COR-L47 (cell line): ENCODE measurements around the gene SLC8A1.

ENCODE experiments used
- DNase-seq: peaks from one replicate; lab custom pipeline; 2025; lab: John Stamatoyannopoulos, UW

Gene SLC8A1

DNA sequence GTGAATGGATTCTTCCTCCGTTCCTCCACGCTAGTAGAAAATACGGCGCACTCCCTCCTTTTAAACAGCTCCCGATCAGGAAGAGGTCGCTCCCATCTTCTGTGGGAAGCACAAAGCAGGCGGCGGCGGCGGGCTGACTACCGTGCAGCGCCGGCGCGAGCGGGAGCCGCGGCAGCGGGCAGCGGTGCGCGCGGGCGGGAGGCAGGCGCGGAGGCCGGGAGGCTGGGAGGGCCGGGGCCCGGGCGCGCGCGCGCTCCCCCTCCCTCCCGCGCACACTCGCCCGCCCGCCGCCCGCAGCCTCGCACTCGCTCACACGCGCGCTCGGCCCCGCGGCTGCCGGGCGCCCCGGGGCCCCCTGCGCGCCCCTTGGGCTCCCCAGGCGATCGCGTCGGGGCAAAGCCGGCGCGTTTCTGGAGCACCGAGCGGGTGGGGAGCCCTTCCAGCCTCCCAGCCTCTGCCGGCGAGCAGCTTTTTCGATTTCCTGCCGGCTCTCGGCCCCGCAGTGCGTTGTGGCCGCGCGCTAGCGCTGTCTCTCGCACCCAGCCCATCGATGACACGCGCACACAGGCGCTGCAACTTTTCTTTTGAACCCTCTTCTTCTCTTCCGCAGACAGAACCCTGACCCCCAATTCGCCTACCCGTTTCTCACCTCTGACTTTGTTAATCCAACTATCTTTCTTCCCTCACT lies at the start of gene SLC8A1:
Gene SLC8A1, minus strand, starts transcription at position 173 of the 688 bp plus-strand sequence.
- DNase-seq, result peak; percentile 67

- DNase-seq, result no peak
Observed at GRCh38 chr2:40499437-40499836, 47.5 kb upstream of the SLC8A1 start.

DNA sequence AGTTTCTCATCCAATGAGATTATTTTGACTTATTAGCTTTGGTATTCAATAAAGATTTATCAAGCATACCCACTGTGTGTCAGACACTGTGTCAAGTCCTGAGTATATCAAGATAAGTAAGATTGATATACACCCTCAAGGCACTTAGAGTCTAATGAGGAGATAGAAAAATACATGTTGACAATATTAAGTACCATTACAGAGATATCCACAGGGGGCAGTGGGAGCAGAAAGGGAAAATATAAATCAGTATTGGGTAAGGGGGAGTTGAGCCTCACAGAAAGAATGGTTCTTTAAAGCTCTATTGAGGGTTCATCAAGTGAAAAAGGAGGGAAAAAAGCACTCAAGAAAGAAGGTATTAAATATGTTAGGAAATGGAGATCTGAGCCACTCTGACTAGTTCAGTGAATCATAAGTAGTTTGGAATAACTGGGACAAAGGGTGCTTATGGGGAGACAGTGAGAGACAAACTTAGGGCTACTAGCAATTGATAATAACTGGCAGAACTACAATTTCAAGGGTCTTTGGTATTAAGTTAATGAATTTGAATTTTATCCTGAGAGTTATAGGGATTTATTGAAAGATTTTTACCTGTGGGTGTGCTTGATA lies 45.5 kb upstream of the SLC8A1 start:
- DNase-seq, result no peak

DNA sequence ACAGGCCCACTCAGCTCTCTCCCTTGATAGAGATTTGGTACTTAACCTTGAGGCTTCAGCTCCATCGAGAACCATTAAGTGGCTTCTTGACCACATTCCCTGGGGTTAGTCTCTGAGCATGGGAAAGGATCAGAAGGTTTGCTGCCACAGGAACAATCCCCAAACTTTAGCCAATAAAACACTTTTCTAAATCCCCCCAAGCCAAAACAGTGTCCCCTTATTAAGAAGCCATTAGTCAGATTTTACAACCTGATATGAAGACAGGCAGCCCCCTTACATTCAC lies 37.7 kb upstream of the SLC8A1 start:
- no peak for DNase-seq

DNA sequence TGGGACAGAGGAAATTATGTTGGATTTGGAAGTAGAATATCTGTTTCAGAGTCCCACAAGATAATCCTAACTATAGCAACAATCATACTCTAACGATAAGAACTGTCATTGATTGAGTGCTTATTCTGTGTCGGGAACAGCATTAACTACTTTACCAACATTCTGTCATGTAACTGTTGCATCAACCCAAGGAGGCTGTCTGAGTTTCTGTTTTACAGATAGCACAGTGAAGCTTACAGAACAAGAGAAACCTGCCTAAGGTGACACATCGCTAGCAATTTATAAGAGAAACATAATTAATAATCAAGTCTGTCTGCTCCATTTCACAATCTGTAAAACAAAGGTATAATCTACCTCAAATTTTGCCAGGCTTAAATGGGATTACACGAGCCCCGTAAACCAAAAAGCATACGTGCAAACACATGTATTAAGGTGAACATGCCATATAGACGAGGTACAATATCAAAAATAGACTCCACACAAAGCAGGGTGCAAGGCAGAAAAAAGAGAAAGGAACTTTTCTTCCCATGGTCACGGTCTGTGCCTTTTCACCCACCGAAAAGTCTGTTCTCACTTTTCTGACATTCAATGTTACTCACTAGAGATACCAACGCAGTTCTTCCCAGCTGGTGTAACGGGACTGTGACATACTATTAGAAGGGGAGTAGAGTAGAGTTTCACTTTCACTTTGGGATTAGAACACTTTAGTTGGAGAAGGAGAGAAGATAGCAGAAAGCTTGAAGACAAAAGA lies 37.2 kb upstream of the SLC8A1 start:
- no peak for DNase-seq

DNA sequence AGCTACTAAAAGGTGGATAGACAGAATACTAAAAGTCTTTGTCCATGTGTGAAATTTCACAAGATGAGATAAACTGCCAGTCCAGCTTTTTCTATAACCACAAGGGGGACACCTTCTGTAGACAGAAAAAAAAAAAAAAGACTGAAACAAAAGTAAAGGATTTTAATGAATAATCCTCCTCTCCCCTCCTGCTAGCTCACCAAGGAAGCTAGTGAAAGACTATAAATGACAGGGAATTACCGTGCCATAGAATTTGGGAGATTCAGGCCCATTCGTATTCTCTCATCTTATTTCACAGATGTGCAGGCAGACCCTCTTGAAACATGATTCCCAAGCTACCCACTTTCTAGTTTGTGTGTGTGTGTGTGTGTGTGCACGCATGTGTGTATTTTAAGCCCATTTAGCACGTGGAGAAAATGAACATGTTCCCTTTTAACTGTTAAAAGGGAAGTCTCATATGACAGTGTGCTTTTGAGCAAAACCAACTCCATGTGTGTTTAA lies 36.3 kb upstream of the SLC8A1 start:
- DNase-seq, result peak; percentile 25

DNA sequence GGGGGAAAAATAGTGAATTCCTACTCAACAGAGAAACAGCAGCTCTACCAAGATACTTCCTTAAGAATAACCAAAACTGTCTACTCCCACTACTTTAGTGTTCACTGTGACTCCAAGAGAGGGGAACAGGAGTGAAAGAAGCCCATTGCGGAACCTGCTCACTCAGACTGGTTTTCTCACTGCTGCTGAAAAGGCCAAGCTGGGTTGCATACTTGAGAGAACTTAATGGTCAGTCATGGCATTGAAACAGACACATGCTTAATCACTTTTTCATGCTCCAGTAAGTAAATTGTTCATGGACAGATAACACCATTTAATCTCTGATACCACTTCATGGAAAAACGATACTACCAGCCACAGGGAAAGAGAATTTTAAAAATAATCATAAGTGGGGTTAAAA lies 35.7 kb upstream of the SLC8A1 start:
- DNase-seq, result no peak

GRCh38 chr2:40485854-40486253 lies 34.0 kb upstream of the SLC8A1 start:
- no peak for DNase-seq

DNA sequence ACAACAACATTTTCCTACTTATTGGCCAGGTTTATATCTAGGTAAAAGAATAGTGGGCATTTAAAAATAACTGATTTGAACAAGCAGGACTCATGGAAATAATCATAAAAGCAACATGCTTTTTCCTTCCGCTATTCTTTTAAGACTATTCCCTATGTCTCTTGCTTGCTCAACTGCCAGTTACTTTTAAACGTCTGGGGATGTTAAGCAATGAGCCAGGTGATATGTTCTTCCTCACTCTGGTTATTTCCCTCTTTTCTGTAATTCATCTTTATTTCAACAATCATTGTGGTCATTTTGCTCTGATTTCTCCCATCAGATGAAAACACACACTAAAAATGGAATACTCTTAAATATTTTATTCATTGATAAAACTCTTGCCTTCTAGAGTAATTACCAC lies 33.4 kb upstream of the SLC8A1 start:
- DNase-seq, result no peak

DNA sequence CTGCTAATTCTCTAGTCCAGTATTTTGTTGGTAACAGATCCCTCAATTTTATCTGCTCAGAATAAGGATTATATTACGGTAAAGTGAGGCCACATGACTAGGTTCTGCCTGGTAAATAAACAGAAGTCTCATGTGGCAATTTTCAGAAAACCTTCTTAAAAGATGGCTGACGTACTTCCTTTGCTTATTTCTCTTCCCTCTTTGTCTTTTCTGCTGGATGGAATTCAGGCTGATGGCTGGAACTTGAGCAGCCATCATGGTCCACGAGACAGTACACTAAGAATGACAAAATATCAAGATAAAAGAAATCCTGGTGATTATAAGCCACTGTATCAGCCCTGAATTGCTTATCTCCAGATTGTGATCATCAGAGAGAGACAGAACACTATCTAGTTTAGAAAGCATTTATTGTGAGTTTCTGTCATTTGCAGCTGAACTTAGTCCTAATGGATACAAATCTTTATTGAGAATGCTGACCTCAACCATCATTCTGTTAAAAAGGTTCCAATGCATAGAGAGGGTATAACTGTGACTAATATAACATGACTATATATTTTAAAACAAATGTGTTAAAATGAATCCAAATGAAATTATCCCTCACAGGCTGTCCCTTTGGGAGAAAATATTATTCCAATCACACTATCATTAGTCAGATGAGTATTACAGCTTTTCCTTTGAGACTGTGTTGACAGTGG lies 31.8 kb upstream of the SLC8A1 start:
- no peak for DNase-seq

- DNase-seq, result no peak
Observed at GRCh38 chr2:40480596-40480995, 28.7 kb upstream of the SLC8A1 start.

- no peak for DNase-seq
Observed at GRCh38 chr2:40480073-40480472, 28.2 kb upstream of the SLC8A1 start.

DNA sequence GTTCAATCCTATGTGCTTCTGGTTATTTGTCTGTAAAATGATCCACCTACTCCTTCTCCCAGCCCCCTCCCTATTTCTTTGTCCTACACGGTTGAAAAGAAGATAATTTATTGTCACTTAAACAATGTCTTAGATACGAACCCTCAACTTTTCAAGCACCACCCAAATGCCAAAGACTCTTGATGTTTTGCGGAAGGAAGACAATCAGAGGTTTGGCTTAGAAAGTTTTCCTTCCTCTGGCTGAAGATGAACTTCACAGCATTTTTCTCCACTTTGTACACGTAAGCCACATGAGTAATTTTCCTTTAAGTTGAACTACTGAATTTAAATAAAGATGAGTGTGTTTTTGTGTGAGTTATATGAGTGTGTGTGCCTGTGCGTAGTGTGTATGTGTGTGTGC lies 25.5 kb upstream of the SLC8A1 start:
- no peak for DNase-seq

- no peak for DNase-seq
Observed at GRCh38 chr2:40476436-40476835, 24.5 kb upstream of the SLC8A1 start.

- DNase-seq, result no peak
Observed at GRCh38 chr2:40474306-40474705, 22.4 kb upstream of the SLC8A1 start.

DNA sequence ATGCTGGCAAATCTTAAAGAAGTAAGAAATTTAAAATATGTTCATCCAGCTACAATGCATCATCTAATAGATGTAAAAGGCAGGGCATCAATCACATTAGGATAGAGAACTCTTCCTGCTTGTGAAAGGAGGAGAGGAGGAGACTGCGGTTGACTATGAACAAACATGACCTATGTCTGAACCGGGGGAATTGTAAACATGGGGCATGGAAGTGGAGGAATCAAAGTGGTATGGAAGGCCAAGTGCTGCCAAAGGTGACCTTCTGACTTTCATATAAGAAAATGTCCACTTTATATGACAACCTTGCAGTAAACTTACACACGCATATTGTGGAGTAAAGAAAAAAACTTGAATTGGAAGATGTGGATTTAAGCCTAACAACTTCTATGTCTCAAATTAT lies 20.0 kb upstream of the SLC8A1 start:
- no peak for DNase-seq

DNA sequence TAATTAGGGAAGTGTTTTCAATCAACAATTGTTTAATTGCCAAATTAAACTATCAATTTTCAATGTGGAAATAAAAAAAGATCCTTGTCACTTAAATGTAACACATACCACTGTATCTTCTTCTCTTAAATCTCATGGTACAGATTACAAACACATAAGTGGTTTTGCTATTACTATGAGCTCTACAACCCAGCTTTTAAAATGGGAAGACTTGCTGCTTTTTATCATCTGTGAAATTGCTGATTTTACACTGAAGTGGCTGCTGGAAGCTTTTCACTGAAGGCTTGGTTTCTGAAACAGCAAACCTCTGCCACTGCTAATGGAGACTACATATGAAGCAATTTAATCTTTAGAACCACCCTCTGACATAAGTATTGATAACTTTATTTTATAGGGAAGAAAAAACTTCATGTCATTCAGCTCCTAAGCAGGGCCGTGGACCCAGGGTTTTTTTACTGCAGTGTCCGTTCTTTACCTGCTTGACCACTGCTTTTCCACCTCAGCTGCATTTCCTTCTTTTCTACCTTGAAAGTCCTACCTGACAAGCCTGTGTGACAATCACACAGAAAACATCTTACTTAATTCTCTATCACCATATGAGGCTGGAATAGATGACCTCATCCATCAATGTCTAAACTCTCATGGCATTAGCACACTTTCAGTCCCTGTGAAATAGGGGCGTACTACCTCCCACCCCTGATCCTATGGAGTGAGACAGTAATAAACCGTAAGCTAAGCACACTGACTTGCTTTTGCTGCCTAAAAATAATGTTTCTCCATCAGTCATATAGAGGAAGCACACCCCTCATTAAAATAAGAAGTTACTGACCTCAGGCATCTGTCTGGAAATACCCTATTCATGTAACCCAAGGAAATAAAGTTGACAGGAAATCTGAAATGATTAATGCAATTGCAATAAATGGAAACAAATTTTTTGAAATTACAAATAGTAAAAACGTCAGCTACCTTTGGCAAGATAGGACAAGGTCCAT lies 19.2 kb upstream of the SLC8A1 start:
- no peak for DNase-seq

DNA sequence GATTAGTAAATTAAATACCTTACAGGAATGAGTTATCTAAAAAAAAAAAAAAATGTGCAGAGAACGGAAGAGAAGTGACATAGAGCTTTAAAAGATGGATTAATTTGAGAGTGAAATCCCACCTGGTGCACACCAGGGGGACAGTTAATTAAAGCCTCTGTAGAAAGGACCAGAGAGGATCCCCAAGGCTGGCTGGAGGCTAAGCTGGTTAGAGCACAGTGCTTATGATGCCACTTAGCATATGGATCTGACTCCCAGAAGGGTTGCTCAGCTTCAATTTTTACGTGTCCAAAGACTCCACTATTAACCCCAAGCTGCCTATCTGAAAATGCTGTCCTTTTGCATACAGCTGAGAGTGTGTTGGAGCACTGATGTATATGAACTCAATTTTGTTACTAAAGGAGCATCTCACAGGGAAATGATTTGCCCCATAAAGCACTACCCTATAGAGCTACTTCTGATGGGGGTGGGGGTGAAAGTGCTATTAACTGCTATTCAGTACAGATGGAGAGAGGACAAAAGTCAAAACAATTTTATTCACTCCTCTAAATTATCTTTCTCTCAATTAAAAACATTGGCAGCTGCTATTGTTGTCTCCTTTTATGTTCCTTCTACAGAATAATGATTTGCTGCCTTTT lies 15.2 kb upstream of the SLC8A1 start:
- DNase-seq, result no peak

DNA sequence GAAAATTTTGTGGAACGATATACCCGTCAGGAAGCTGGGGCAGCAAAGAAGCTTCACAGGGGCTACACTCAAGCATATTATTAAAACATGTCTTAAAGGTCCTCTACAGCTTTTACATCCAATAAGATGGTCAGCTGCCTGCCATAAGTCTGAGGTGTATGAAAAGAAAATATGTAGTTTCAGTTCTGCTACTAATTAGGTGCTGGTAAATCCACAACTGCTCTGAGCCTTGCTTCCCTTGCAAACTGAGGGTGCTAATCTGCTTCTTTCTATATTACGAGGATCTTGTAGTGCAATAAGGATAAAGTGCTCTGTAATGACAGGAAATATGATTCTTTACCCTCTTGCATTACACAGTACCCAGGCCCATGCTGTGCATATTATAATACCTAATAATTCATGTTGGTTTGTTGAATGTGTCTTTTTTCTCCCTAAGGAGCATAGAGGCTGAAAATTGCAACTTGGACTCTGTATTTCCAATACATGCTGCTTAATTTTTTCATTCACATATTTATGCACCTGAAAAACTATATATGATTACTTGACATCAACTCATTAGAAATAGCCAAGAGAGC lies 14.5 kb upstream of the SLC8A1 start:
- DNase-seq, result no peak

- DNase-seq, result no peak
Observed at GRCh38 chr2:40463112-40463511, 11.2 kb upstream of the SLC8A1 start.
